ENCODE measurements around the gene PCSK1N.
A peak's percentile ranks its signal among the peaks of the same experiment; 100 is the strongest.
"Not testable (repeated sequence)": the region's sequence is repeated elsewhere in the genome, so short reads cannot be mapped to it uniquely, and the experiment has no call there.

Gene PCSK1N

GRCh38 chrX:48824066-48824465 is 11.3 kb downstream of the PCSK1N start:
- no peak for DNase-seq (ENCODE audit: extremely low read depth in 1 of 2, low read depth in 1 of 2)

DNA sequence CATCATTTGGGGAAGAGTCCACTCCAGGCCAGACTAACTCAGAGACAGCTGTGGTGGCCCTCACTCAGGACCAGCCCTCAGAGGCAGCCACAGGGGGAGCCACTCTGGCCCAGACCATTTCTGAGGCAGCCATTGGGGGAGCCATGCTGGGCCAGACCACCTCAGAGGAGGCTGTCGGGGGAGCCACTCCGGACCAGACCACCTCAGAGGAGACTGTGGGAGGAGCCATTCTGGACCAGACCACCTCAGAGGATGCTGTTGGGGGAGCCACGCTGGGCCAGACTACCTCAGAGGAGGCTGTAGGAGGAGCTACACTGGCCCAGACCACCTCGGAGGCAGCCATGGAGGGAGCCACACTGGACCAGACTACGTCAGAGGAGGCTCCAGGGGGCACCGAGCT is 12.4 kb downstream of the PCSK1N start:
- DNase-seq (ENCODE audit: extremely low read depth in 1 of 2, low read depth in 1 of 2), result no peak

DNA sequence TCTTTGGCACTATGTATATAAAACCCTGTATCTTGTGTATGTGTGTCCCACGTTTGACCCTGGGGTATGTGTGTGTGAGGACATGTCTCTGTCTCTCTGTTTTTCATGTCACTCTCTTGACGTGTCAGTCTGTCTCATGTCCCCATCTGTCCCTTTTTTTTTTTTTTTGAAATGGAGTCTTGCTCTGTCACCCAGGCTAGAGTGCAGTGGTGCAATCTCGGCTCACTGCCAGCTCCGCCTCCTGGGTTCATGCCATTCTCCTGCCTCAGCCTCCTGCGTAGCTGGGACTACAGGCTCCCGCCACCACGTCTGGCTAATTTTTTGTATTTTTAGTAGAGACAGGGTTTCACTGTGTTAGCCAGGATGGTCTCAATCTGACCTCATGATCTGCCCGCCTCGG is 16.0 kb downstream of the PCSK1N start:
- DNase-seq (ENCODE audit: extremely low read depth in 1 of 2, low read depth in 1 of 2), result not testable (repeated sequence)

GRCh38 chrX:48818866-48819265 is 16.5 kb downstream of the PCSK1N start:
- DNase-seq (ENCODE audit: extremely low read depth in 1 of 2, low read depth in 1 of 2), result no peak

DNA sequence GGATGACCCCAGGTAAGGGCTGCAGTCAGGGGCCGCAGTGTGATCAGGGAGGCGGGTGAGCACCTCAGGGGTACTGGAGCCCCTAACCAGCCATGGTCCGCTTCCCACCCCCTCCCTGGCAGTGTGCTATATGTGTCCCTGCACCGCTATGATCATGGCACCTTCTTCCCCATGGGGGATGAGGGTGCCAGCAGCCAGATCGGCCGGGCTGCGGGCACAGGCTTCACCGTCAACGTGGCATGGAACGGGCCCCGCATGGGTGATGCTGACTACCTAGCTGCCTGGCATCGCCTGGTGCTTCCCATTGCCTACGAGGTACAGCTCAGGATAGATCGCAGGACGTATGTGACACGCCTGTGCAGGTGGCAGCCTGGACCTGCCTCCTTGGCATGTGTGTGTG is 17.3 kb downstream of the PCSK1N start:
- no peak for DNase-seq (ENCODE audit: extremely low read depth in 1 of 2, low read depth in 1 of 2)

GRCh38 chrX:48816014-48816810 is 19.2 kb downstream of the PCSK1N start:
- no peak for DNase-seq (ENCODE audit: extremely low read depth in 1 of 2, low read depth in 1 of 2)

- DNase-seq (ENCODE audit: extremely low read depth in 1 of 2, low read depth in 1 of 2), result no peak
Measured at GRCh38 chrX:48815266-48815665, 20.1 kb downstream of the PCSK1N start.

DNA sequence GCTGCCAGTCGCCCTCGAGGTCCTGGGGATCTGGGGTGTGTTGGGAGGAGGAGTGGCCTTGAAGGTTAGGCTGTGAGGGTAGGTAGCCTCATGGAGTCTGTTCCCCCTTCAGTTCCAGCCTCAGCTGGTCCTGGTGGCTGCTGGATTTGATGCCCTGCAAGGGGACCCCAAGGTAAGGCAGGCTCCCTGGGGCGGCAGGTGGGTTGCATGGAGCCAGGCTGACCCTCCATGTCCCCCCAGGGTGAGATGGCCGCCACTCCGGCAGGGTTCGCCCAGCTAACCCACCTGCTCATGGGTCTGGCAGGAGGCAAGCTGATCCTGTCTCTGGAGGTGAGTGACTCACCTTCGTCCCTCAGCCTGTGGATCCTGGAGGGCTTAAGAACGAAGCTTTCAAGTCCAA is 20.7 kb downstream of the PCSK1N start:
- DNase-seq (ENCODE audit: extremely low read depth in 1 of 2, low read depth in 1 of 2), result no peak

GRCh38 chrX:48813644-48814043 is 21.8 kb downstream of the PCSK1N start:
- no peak for DNase-seq (ENCODE audit: extremely low read depth in 1 of 2, low read depth in 1 of 2)

- DNase-seq (ENCODE audit: extremely low read depth in 1 of 2, low read depth in 1 of 2), result no peak
Measured at GRCh38 chrX:48806081-48806480, 29.3 kb downstream of the PCSK1N start.

DNA sequence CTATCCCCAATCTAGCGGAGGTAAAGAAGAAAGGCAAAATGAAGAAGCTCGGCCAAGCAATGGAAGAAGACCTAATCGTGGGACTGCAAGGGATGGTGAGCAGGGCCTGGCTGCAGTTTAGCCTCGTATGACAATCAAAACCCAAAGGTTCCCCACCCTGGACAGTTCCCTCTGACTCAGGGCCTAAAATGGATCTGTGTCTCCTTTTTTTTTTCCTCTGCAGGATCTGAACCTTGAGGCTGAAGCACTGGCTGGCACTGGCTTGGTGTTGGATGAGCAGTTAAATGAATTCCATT is 32.6 kb downstream of the PCSK1N start:
- DNase-seq (ENCODE audit: extremely low read depth in 1 of 2, low read depth in 1 of 2), result no peak

GRCh38 chrX:48802089-48802904 is 33.1 kb downstream of the PCSK1N start:
- DNase-seq (ENCODE audit: extremely low read depth in 1 of 2, low read depth in 1 of 2), result peak; percentile 42 to 69

DNA sequence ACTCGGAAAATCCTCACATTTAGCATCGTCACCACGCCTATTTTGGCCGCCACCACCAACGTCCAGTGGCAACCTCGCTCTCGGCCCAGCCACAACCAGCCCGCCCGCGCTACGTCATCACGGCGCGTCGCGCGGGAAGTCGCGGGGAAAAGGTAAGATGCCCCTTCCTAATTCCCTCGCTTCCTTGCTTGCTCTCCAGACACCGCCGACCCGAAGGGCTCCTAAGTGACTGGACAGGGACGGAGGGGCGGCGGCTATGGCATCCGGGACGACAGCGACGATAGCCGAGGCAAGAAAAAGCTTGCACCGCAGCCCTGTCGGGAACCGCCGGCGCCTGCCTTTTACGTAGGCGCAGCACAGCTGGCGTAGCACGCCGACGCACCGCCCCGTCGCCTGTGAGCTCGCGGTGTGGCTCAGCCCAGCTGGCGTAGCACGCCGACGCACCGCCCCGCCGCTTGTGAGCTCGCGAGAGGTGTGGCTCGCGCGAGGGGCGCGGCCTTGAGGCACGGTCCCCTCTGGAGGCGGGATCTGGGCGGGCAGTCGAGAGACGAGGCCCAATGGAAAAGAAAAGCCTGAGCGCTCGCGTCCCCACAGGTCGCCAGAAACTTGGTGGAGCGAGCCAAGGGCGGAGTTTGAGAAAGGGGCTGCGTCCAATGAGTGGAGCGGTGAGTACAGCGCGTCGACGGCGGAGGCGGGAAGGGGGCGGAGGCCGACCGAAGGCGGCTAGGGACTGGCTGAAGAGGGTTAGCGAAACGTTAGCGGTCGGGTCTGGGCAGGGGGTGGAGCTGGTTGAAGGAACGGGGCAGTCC is 33.9 kb downstream of the PCSK1N start, which contains the start of gene HDAC6:
HDAC6 (plus strand) TSS at position 788 of the 809 bp plus-strand sequence. CDS start 626 bp downstream, outside the sequence.
- peak; percentile 85 to 92 for DNase-seq (ENCODE audit: extremely low read depth in 1 of 2, low read depth in 1 of 2)

DNA sequence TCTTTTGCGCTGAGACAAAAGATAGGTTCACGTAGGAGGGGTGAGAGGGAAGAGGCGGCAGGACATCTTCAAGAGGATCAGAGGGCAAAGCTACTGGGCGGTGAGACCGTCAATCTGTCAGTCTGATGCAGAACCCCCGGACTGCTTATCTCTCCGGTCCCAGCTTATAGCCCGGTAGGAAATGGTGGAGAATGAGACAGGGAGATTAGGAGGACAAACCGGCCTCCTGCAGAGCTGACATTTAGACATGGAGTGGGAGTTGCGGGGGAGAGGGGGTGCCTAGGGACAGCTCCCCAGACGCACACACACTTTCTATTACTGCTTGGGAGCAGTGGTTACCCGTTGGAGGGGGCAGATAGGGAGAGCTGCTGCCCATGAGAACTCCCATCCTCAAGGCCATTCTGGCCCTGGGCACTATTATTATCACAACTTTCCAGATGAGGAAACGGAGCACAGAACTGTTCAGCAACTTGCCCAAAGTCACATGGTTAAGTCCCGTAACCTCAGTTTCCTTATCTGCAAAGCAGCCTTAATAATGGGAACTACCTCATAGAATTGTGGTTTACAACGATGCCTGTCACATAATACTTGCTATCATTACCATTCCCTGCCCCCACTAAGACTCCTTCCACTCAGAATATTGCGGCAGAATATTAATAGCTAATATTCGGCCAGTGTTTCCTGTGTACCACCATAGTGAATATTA is 34.7 kb downstream of the PCSK1N start:
- DNase-seq (ENCODE audit: extremely low read depth in 1 of 2, low read depth in 1 of 2), result no peak

GRCh38 chrX:48798318-48798717 is 37.1 kb downstream of the PCSK1N start:
- no peak for DNase-seq (ENCODE audit: extremely low read depth in 1 of 2, low read depth in 1 of 2)

- no peak for DNase-seq (ENCODE audit: extremely low read depth in 1 of 2, low read depth in 1 of 2)
Measured at GRCh38 chrX:48794911-48795515, 40.4 kb downstream of the PCSK1N start.

DNA sequence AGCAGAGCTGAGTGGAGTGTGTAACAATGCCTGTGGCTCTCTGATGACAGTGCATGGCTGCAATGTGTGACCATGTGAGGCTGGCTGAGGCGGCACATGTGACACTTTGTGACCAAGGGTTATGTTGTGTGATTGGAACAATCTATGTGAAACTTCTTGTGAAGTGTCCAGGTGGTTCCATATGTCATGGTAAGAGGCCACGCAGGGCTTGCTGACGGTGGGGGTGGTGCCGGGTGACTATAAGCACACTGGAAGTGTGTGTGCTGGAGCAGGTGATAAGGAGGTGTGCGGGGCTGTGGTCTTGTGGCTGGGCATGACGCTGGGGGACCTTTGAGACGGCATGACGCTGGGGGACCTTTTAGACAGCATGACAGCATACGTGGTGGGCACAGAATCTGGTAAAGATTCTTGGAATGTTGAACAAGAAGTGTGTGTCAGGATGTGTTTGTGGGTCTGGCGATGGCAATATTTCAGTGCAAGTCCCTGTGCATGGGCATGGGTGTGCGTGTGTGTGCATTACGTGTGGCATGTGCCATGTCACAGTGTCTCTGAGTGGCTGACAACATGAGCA is 41.0 kb downstream of the PCSK1N start:
- no peak for DNase-seq (ENCODE audit: extremely low read depth in 1 of 2, low read depth in 1 of 2)

DNA sequence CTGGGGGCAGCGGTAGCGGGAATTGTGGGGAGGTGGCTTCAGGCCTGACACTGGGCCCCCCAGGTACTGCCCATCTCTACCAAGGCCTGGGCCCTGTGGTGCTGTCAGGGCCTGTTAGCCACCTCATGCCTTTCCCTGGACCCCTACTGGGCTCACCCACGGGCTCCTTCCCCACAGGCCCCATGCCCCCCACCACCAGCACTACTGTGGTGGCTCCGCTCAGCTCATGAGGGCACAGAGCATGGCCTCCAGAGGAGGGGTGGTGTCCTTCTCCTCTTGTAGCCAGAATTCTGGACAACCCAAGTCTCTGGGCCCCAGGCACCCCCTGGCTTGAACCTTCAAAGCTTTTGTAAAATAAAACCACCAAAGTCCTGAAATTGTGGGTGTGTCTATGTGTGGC is 41.5 kb downstream of the PCSK1N start:
- DNase-seq (ENCODE audit: extremely low read depth in 1 of 2, low read depth in 1 of 2), result no peak

DNA sequence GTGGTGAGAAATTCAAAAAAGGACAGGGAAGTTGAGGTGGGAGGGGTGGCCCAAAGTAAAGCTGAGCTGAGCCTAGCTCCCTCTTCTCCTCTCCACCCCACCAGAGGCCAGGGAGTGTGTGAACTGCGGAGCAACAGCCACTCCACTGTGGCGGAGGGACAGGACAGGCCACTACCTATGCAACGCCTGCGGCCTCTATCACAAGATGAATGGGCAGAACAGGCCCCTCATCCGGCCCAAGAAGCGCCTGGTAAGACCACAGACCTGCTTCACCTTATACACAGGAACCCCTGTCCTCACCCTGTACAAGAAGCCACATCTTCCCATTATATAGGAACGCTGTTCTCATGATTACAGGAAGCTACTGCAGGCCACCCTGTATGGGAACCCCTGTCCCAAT is 43.2 kb downstream of the PCSK1N start:
- no peak for DNase-seq (ENCODE audit: extremely low read depth in 1 of 2, low read depth in 1 of 2)
